Measurements from ENCODE around the gene SYNPR.

SYNPR gene

GRCh38 chr3:63370094-63370493, 92.0 kb downstream of the SYNPR start:
- no peaks in the 10 kb centered on the region for H3K79me2 ChIP-seq (ENCODE audit: low read length)
- peaks cover 24% of the 10 kb centered on the region for H3K27me3 ChIP-seq (ENCODE audit: low read depth, low read length)
- no peaks in the 10 kb centered on the region for H3K36me3 ChIP-seq (replicated peaks; ENCODE audit: low read depth, low read length)
- no peak overlapping the region for H2AFZ ChIP-seq (ENCODE audit: low read depth, low read length)
- TF ChIP-seq EZH2phosphoT487 (IDR thresholded peaks at IDR 0.05; ENCODE audit: low read depth): no peak
- no peak for TF ChIP-seq CTCF (IDR thresholded peaks at IDR 0.05; ENCODE audit: low read depth, low read length)
- no peaks in the 10 kb centered on the region for H3K9me3 ChIP-seq (ENCODE audit: insufficient read depth, low read length)
- H3K9ac ChIP-seq (ENCODE audit: low read length): no peak overlapping the region
- H4K20me1 ChIP-seq (ENCODE audit: insufficient read depth, low read length): no peaks in the 10 kb centered on the region
- H3K4me3 ChIP-seq (ENCODE audit: low read length): no peak overlapping the region
- no peaks in the 10 kb centered on the region for H3K4me1 ChIP-seq (ENCODE audit: low read length)
- H3K4me2 ChIP-seq (ENCODE audit: low read length): no peak overlapping the region
- no peak overlapping the region for H3K27ac ChIP-seq (ENCODE audit: low read length)

GRCh38 chr3:63383040-63383439, 104.9 kb downstream of the SYNPR start:
- Histone ChIP-seq H3K4me1 (ENCODE audit: low read length) (no peaks in the 10 kb centered on the region), H3K36me3 (replicated peaks; ENCODE audit: low read depth, low read length) (no peaks in the 10 kb centered on the region), H3K79me2 (ENCODE audit: low read length) (no peaks in the 10 kb centered on the region), H3K27ac (ENCODE audit: low read length) (no peak overlapping the region), H3K27me3 (ENCODE audit: low read depth, low read length) (peaks cover 6% of the 10 kb centered on the region; the same call in 1 of the 2 replicates), H3K4me2 (ENCODE audit: low read length) (no peak overlapping the region), H3K9me3 (ENCODE audit: insufficient read depth, low read length) (no peaks in the 10 kb centered on the region), H2AFZ (ENCODE audit: low read depth, low read length) (no peak overlapping the region), H3K4me3 (ENCODE audit: low read length) (no peak overlapping the region), H4K20me1 (ENCODE audit: insufficient read depth, low read length) (no peaks in the 10 kb centered on the region), H3K9ac (ENCODE audit: low read length) (no peak overlapping the region)
- TF ChIP-seq EZH2phosphoT487 (IDR thresholded peaks at IDR 0.05; ENCODE audit: low read depth) (no peak), CTCF (IDR thresholded peaks at IDR 0.05; ENCODE audit: low read depth, low read length) (no peak)

- Histone ChIP-seq H3K9ac (ENCODE audit: low read length) (no peak overlapping the region), H3K79me2 (ENCODE audit: low read length) (no peaks in the 10 kb centered on the region), H3K36me3 (replicated peaks; ENCODE audit: low read depth, low read length) (no peaks in the 10 kb centered on the region), H3K9me3 (ENCODE audit: insufficient read depth, low read length) (no peaks in the 10 kb centered on the region), H3K27me3 (ENCODE audit: low read depth, low read length) (peaks cover 6% of the 10 kb centered on the region; the same call in 1 of the 2 replicates), H3K4me1 (ENCODE audit: low read length) (no peaks in the 10 kb centered on the region), H3K4me3 (ENCODE audit: low read length) (no peak overlapping the region), H4K20me1 (ENCODE audit: insufficient read depth, low read length) (no peaks in the 10 kb centered on the region), H3K27ac (ENCODE audit: low read length) (no peak overlapping the region), H2AFZ (ENCODE audit: low read depth, low read length) (no peak overlapping the region), H3K4me2 (ENCODE audit: low read length) (no peak overlapping the region)
- no peak for TF ChIP-seq EZH2phosphoT487 (IDR thresholded peaks at IDR 0.05; ENCODE audit: low read depth)
- no peak for TF ChIP-seq CTCF (IDR thresholded peaks at IDR 0.05; ENCODE audit: low read depth, low read length)
These were observed 106.3 kb downstream of the SYNPR start for GRCh38 chr3:63384382-63384781.

DNA sequence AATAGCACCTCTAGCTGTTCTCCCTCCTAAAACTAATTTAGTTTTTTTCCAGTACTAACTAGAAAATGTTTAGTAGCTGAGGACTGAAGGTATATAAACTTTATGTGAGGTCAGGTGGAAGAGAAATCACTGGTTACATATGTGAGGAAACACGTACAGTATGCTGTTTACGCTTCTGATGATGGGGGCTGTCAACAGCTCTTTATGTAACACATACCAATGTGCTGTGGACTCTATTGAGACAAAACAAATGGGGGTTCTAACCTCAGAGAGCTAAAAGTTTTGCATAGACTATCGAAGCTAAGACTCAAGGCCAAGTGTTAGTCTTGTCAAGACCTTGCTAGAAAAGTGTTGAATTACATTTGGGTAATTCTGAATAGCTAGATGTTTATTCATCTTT, 107.5 kb downstream of the SYNPR start:
- Histone ChIP-seq H3K27me3 (ENCODE audit: low read depth, low read length) (peaks cover 6% of the 10 kb centered on the region; the same call in 1 of the 2 replicates), H3K4me2 (ENCODE audit: low read length) (no peak overlapping the region), H2AFZ (ENCODE audit: low read depth, low read length) (no peak overlapping the region), H3K9me3 (ENCODE audit: insufficient read depth, low read length) (no peaks in the 10 kb centered on the region), H3K4me3 (ENCODE audit: low read length) (no peak overlapping the region), H3K27ac (ENCODE audit: low read length) (no peak overlapping the region), H3K9ac (ENCODE audit: low read length) (no peak overlapping the region), H3K4me1 (ENCODE audit: low read length) (no peaks in the 10 kb centered on the region), H4K20me1 (ENCODE audit: insufficient read depth, low read length) (no peaks in the 10 kb centered on the region), H3K36me3 (replicated peaks; ENCODE audit: low read depth, low read length) (no peaks in the 10 kb centered on the region), H3K79me2 (ENCODE audit: low read length) (no peaks in the 10 kb centered on the region)
- TF ChIP-seq CTCF (IDR thresholded peaks at IDR 0.05; ENCODE audit: low read depth, low read length): no peak
- no peak for TF ChIP-seq EZH2phosphoT487 (IDR thresholded peaks at IDR 0.05; ENCODE audit: low read depth)
